Caco-2 (cell line): ENCODE measurements around the gene EIF3K. TPM values are rescaled to one million over a fixed set of nuclear protein-coding genes. Genes with fewer than 3 reads are reported as not detected.

Source experiments
- BruUV-seq: library from RNA; stranded (reverse); fragments of 400-500 nt; replicated peaks from 2 replicates; lab custom pipeline; 2021; lab: Mats Ljungman, UMichigan
- CTCF ChIA-PET: fragments of 300-600 bp; sonication (Branson Sonifier 250); formaldehyde crosslinking; loops from one replicate; lab custom pipeline; 2022; ENCODE audit warnings: antibody characterized with exemption; lab: Charles Lee
- POLR2A ChIA-PET: fragments of 300-600 bp; sonication (Branson Sonifier 250); formaldehyde crosslinking; loops from one replicate; lab custom pipeline; 2022; ENCODE audit warnings: antibody characterized with exemption; lab: Charles Lee
- DNase-seq, 2 experiments: peaks; one replicate each; pipeline versions ENCODE4 v3.0.0 to v3.0.0-alpha.2; 2020 to 2022
- H3K27me3 ChIP-seq: replicated peaks from 2 replicates; pipeline ENCODE4 v1.6.0; 2011; ENCODE audit warnings: low read length; ENCODE audit not compliant: control insufficient read depth, insufficient read depth
- H3K36me3 ChIP-seq: 2 replicates; pipeline ENCODE4 v1.5.1; 2011; ENCODE audit warnings: low read length; ENCODE audit not compliant: control insufficient read depth, insufficient read depth
- H3K4me1 ChIP-seq: fragments of 250-450 bp; sonication (Bioruptor Pico); 2 replicates; pipeline ENCODE4 v1.5.1; 2020; ENCODE audit warnings: mild to moderate bottlenecking
- H3K4me3 ChIP-seq: 2 replicates; pipeline ENCODE4 v1.5.1; 2011; ENCODE audit warnings: low read depth, mild to moderate bottlenecking, control low read depth, low read length
- H3K9me3 ChIP-seq: fragments of 250-450 bp; sonication (Bioruptor Pico); 2 replicates; pipeline ENCODE4 v1.5.1; 2020; ENCODE audit warnings: mild to moderate bottlenecking, moderate library complexity
- H3K27ac Mint-ChIP-seq: one replicate; pipeline ENCODE4 v1.8.0; 2022; ENCODE audit warnings: mixed read lengths; ENCODE audit not compliant: unreplicated experiment
- H3K27me3 Mint-ChIP-seq: one replicate; pipeline ENCODE4 v1.8.0; 2022; ENCODE audit warnings: mixed read lengths; ENCODE audit not compliant: insufficient read depth, unreplicated experiment
- H3K36me3 Mint-ChIP-seq: one replicate; pipeline ENCODE4 v1.8.0; 2022; ENCODE audit warnings: mild to moderate bottlenecking, mixed read lengths; ENCODE audit not compliant: insufficient read depth, unreplicated experiment
- H3K4me1 Mint-ChIP-seq: one replicate; pipeline ENCODE4 v1.8.0; 2022; ENCODE audit warnings: low read depth, mixed read lengths; ENCODE audit not compliant: unreplicated experiment
- H3K4me3 Mint-ChIP-seq: one replicate; pipeline ENCODE4 v1.8.0; 2022; ENCODE audit warnings: mild to moderate bottlenecking, moderate library complexity, mixed read lengths; ENCODE audit not compliant: unreplicated experiment
- H3K9me3 Mint-ChIP-seq: one replicate; pipeline ENCODE4 v1.8.0; 2022; ENCODE audit warnings: mixed read lengths; ENCODE audit not compliant: unreplicated experiment
- intact Hi-C: fragments of 100-400 bp; cut with micrococcal nuclease; formaldehyde crosslinking; loops from one replicate; pipeline ENCODE4 v1.10.0; 2022; ENCODE audit not compliant: unreplicated experiment
- total RNA-seq: library from RNA; stranded (reverse); gene quantifications from 2 replicates; pipeline ENCODE4 v1.2.3, GENCODE V29; 2022
- TF ChIP-seq, protein P1 (sequence below), 2 experiments: fragments of 200-600 bp in 1 of 2; IDR thresholded peaks; 1 replicate in 1 of 2; 2 replicates in 1 of 2; pipeline versions ENCODE4 v1.5.1 to v1.8.0; 2011 to 2022; ENCODE audit warnings: antibody characterized with exemption in 1 of 2, control low read depth in 1 of 2, inconsistent platforms in 1 of 2, low read depth in 1 of 2, low read length in 1 of 2, mild to moderate bottlenecking in 1 of 2, moderate library complexity in 1 of 2; ENCODE audit not compliant: insufficient read depth in 1 of 2, severe bottlenecking in 1 of 2, unreplicated experiment in 1 of 2

Gene EIF3K
- total RNA-seq, 1 experiment from 2014 or later = 354 TPM

DNA sequence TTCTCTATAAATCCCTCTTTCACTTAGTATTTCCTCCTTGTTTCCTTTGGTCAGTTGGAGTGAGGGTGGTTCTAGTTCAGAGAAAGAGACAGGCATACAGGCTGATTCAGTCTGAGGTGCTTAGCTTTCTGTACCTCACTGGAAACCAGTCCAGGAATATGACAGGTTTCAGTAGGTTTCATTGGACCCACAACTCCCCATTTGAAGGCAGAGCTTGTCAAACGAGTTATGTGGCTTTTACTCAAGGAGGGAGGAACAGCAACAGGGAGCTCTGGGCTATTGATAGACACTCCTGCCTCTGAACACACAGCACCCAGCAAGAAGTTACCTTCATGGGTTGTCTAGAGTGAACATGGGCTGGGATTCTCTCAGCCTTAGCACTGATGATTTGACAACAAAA, 43.0 kb downstream of the EIF3K start:
- peaks cover 100% of the 10 kb centered on the region for H3K4me1 ChIP-seq
- H3K36me3 Mint-ChIP-seq = peaks cover 94% of the 10 kb centered on the region
- DNase-seq = peak; percentile 79 to 84
- ChIA-PET CTCF (interaction anchor here (1.1 to 1.6 kb wide), 6 partner anchors 8 to 259 kb away, joined by 3 to 5 read pairs (median 4); partner anchors contain the start of gene FAM98C), POLR2A (interaction anchor here (0.5 to 2.8 kb wide), 5 partner anchors 9 to 38 kb away, joined by 5 to 16 read pairs (median 6); partner anchors contain the start of gene ACTN4)
- peak overlapping the region; percentile 98 for H3K27ac Mint-ChIP-seq
- H3K27me3 ChIP-seq = no peaks in the 10 kb centered on the region
- peaks cover 78% of the 10 kb centered on the region for H3K4me1 Mint-ChIP-seq
- H3K4me3 Mint-ChIP-seq = peak overlapping the region; percentile 60
- BruUV-seq = no TSS peak
- no peak overlapping the region for H3K4me3 ChIP-seq
- no peaks in the 10 kb centered on the region for H3K9me3 Mint-ChIP-seq
- no peaks in the 10 kb centered on the region for H3K9me3 ChIP-seq
- H3K36me3 ChIP-seq = 0 out of 2 replicates have a peak, but pooled peaks cover 2% of the 10 kb centered on the region
- intact Hi-C loops = loop anchor here (2.0 kb wide), 1 partner anchor 15 kb away; the partner anchor contains the start of gene ACTN4
- H3K27me3 Mint-ChIP-seq = no peaks in the 10 kb centered on the region
- TF ChIP-seq, protein P1, sequence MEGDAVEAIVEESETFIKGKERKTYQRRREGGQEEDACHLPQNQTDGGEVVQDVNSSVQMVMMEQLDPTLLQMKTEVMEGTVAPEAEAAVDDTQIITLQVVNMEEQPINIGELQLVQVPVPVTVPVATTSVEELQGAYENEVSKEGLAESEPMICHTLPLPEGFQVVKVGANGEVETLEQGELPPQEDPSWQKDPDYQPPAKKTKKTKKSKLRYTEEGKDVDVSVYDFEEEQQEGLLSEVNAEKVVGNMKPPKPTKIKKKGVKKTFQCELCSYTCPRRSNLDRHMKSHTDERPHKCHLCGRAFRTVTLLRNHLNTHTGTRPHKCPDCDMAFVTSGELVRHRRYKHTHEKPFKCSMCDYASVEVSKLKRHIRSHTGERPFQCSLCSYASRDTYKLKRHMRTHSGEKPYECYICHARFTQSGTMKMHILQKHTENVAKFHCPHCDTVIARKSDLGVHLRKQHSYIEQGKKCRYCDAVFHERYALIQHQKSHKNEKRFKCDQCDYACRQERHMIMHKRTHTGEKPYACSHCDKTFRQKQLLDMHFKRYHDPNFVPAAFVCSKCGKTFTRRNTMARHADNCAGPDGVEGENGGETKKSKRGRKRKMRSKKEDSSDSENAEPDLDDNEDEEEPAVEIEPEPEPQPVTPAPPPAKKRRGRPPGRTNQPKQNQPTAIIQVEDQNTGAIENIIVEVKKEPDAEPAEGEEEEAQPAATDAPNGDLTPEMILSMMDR (IDR thresholded peaks at IDR 0.05; ENCODE audit: insufficient read depth in 1 of 2, low read depth in 1 of 2, low read length in 1 of 2, severe bottlenecking in 1 of 2, unreplicated experiment in 1 of 2) = no peak

DNA sequence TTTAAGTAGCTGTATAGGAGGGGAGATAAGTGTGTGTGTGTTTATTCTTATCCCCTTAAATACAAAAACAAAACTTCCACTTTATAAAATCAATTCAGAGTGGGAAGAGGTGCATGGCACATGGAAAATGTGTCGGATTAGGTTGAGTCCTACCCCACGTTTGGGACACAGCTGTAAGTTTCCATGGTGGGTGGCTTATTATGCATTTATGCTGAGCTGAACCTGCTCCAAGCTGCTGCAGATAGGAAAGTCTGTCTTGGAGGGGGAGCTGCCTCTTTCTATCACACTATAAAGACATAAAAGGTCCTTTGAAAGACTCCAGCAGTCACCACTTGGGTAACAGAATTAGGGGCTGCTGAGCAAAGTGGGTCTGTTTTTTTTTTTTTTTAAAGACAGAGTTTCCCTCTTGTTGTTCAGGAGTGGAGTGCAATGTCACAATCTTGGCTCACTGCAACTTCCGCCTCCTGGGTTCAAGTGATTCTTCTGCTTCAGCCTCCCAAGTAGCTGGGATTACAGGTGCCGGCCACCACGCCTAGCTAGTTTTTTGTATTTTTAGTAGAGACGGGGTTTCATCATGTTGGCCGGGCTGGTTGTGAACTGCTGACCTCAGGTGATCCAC, 43.7 kb downstream of the EIF3K start:
- Mint-ChIP-seq H3K27ac (peak overlapping the region; percentile 98), H3K4me1 (peaks cover 78% of the 10 kb centered on the region), H3K4me3 (peak overlapping the region; percentile 60), H3K9me3 (no peaks in the 10 kb centered on the region), H3K36me3 (peaks cover 94% of the 10 kb centered on the region), H3K27me3 (no peaks in the 10 kb centered on the region)
- POLR2A ChIA-PET = interaction anchor here (0.5 to 2.8 kb wide), 6 partner anchors 8 to 37 kb away, joined by 5 to 16 read pairs (median 6); partner anchors contain the start of gene ACTN4
- TF ChIP-seq, protein P1 (IDR thresholded peaks at IDR 0.05; ENCODE audit: insufficient read depth in 1 of 2, low read depth in 1 of 2, low read length in 1 of 2, severe bottlenecking in 1 of 2, unreplicated experiment in 1 of 2) = no peak
- DNase-seq = no peak
- peaks cover 100% of the 10 kb centered on the region for H3K4me1 ChIP-seq
- H3K9me3 ChIP-seq = no peaks in the 10 kb centered on the region
- CTCF ChIA-PET = interaction anchor here (1.1 to 1.6 kb wide), 6 partner anchors 8 to 260 kb away, joined by 3 to 5 read pairs (median 4); partner anchors contain the start of gene FAM98C
- H3K4me3 ChIP-seq = no peak overlapping the region
- no TSS peak for BruUV-seq
- intact Hi-C loops = loop anchor here (2.0 kb wide), 1 partner anchor 16 kb away; the partner anchor contains the start of gene ACTN4
- no peaks in the 10 kb centered on the region for H3K27me3 ChIP-seq
- H3K36me3 ChIP-seq = 0 out of 2 replicates have a peak, but pooled peaks cover 2% of the 10 kb centered on the region

GRCh38 chr19:38663156-38663651, 44.2 kb downstream of the EIF3K start:
- H3K4me3 Mint-ChIP-seq = peak overlapping the region; percentile 22
- H3K4me3 ChIP-seq = no peak overlapping the region
- TF ChIP-seq, protein P1 (IDR thresholded peaks at IDR 0.05; ENCODE audit: insufficient read depth in 1 of 2, low read depth in 1 of 2, low read length in 1 of 2, severe bottlenecking in 1 of 2, unreplicated experiment in 1 of 2) = no peak
- H3K4me1 Mint-ChIP-seq = peaks cover 73% of the 10 kb centered on the region
- CTCF ChIA-PET = interaction anchor here (1.1 to 1.6 kb wide), 2 partner anchors 9 to 20 kb away, joined by 3 to 5 read pairs; no protein-coding TSS in a partner anchor
- H3K4me1 ChIP-seq = peaks cover 100% of the 10 kb centered on the region
- intact Hi-C loops = loop anchor here (2.0 kb wide), 1 partner anchor 16 kb away; the partner anchor contains the start of gene ACTN4
- no peaks in the 10 kb centered on the region for H3K27me3 Mint-ChIP-seq
- no TSS peak for BruUV-seq
- H3K27me3 ChIP-seq = no peaks in the 10 kb centered on the region
- H3K9me3 Mint-ChIP-seq = no peaks in the 10 kb centered on the region
- peaks cover 94% of the 10 kb centered on the region for H3K36me3 Mint-ChIP-seq
- no peak for DNase-seq
- no peaks in the 10 kb centered on the region for H3K9me3 ChIP-seq
- POLR2A ChIA-PET = interaction anchor here (0.7 to 2.8 kb wide), 4 partner anchors 13 to 37 kb away, joined by 5 to 16 read pairs (median 6); partner anchors contain the start of gene ACTN4
- peak overlapping the region; percentile 92 for H3K27ac Mint-ChIP-seq
- H3K36me3 ChIP-seq = peaks cover 4% of the 10 kb centered on the region; the same call in 1 of the 2 replicates
